ENCODE results near the gene LIFR. TPM values are rescaled to one million over a fixed set of nuclear protein-coding genes. Genes with fewer than 3 reads are reported as not detected.
"Not testable (repeated sequence)": the region's sequence is repeated elsewhere in the genome, so short reads cannot be mapped to it uniquely, and the experiment has no call there.

LIFR gene
- total RNA-seq, 2 donors from 2014 or later, result 81.7 to 85.9 TPM

DNA sequence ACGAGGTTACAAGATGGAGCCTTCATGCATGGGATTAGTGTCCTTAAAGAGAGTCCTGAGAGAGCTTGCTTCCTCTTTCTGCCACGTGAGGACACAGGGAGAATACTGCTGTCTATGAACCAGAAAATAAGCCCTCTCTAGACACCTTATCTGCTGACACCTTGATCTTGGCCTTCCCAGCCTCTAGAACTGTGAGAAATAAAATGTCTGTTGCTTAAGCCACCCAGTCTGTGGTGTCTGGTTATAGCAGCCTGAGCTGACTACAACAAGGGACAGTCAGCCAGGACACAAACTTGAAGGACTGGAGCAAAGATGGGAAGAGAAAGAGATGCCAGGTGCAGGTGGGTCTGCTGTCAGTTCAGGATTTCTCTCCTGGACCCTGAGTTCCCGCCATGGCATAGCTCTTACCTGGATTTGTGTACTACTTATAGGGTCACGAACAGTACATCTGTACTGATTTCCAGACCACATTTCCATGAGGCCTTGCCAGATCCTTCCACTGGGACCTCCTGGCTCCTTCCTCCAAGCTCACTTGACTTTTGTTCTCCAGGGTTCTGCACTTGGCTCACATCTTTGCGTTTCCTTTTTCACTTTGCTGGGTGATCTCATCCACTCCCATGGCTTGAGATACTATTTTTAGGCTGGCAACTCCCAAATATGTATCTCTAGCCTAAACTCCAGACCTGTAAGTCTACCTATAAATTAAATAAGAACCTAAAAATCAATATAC is 44.9 kb upstream of the LIFR start:
- Mint-ChIP-seq H3K4me1 (peaks cover 85% of the 10 kb centered on the region), H3K27me3 (ENCODE audit: insufficient read depth) (no peaks in the 10 kb centered on the region)
- no peak for DNase-seq

DNA sequence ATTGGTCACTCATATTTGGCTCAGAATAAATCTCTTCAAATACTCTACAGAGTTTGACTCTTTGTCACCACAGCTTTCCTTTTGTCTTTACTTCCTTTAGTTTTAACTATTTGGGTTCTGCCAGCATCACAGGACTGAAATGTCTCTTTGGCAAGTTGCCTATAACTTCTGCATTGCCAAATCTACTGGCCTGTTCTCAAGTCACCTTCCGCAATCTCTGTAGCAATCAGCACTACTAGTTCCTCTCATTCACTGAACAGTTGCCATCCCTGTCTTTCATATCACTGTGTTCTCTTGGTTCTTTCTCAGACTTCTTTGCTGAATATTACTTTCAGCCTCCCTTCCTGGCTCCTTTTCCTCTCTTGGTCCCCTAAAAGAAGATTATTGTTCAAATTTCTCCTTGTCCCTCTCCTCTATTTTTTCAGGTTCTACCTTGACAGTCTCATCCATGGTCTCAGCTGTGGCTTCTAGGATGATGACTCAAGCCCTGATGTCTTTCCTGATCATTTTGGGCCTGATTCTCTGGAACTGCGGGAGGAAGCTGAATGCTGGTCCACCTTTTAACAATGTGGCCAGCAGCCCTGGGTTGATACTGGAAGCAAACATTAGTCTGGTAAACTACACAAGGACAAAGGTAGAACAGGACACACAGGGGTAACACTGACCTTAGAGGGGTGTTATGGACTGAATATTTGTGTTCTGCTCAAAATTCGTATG is 44.0 kb upstream of the LIFR start:
- Histone ChIP-seq H3K27ac (ENCODE audit: low read depth, low read length) (no peak overlapping the region), H3K9me3 (ENCODE audit: control insufficient read depth, low read length) (no peaks in the 10 kb centered on the region), H3K36me3 (ENCODE audit: control insufficient read depth, insufficient read depth, low read length) (no peaks in the 10 kb centered on the region), H3K4me3 (ENCODE audit: low read length) (no peak overlapping the region), H3K27me3 (ENCODE audit: control insufficient read depth, insufficient read depth, low read length, poor library complexity, severe bottlenecking) (no peaks in the 10 kb centered on the region), H3K9ac (ENCODE audit: extremely low read depth, low read length, poor library complexity, severe bottlenecking) (no peak overlapping the region), H3K4me1 (ENCODE audit: control insufficient read depth, insufficient read depth, low read length) (peaks cover 36% of the 10 kb centered on the region)
- no peaks in the 10 kb centered on the region for H3K27me3 Mint-ChIP-seq (ENCODE audit: insufficient read depth)
- peak overlapping the region; percentile 60 for H3K27ac Mint-ChIP-seq
- WGBS, 2 experiments (ENCODE audit: insufficient coverage in 1 of 2, insufficient read length in 1 of 2), result 90 to 92% methylated on average over 3 of the region's 3 CpGs
- no peaks in the 10 kb centered on the region for H3K9me3 Mint-ChIP-seq
- TF ChIP-seq, protein P1, sequence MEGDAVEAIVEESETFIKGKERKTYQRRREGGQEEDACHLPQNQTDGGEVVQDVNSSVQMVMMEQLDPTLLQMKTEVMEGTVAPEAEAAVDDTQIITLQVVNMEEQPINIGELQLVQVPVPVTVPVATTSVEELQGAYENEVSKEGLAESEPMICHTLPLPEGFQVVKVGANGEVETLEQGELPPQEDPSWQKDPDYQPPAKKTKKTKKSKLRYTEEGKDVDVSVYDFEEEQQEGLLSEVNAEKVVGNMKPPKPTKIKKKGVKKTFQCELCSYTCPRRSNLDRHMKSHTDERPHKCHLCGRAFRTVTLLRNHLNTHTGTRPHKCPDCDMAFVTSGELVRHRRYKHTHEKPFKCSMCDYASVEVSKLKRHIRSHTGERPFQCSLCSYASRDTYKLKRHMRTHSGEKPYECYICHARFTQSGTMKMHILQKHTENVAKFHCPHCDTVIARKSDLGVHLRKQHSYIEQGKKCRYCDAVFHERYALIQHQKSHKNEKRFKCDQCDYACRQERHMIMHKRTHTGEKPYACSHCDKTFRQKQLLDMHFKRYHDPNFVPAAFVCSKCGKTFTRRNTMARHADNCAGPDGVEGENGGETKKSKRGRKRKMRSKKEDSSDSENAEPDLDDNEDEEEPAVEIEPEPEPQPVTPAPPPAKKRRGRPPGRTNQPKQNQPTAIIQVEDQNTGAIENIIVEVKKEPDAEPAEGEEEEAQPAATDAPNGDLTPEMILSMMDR (conservative IDR thresholded peaks at IDR 0.05), result no peak
- peaks cover 80% of the 10 kb centered on the region for H3K4me1 Mint-ChIP-seq
- no peaks in the 10 kb centered on the region for H3K36me3 Mint-ChIP-seq (ENCODE audit: low read depth)
- DNase-seq, result no peak
- H3K4me3 Mint-ChIP-seq, result no peak overlapping the region

More for the DNA sequence above, 44.9 kb upstream of the LIFR start:
- Histone ChIP-seq H3K4me1 (ENCODE audit: control insufficient read depth, insufficient read depth, low read length) (peaks cover 38% of the 10 kb centered on the region), H3K27me3 (ENCODE audit: control insufficient read depth, insufficient read depth, low read length, poor library complexity, severe bottlenecking) (no peaks in the 10 kb centered on the region), H3K27ac (ENCODE audit: low read depth, low read length) (no peak overlapping the region), H3K36me3 (ENCODE audit: control insufficient read depth, insufficient read depth, low read length) (no peaks in the 10 kb centered on the region), H3K9me3 (ENCODE audit: control insufficient read depth, low read length) (no peaks in the 10 kb centered on the region), H3K4me3 (ENCODE audit: low read length) (no peak overlapping the region), H3K9ac (ENCODE audit: extremely low read depth, low read length, poor library complexity, severe bottlenecking) (no peak overlapping the region)
- 95 to 100% methylated on average over 4 to 5 of the region's 5 CpGs for WGBS, 2 experiments (ENCODE audit: insufficient coverage in 1 of 2, insufficient read length in 1 of 2)
- TF ChIP-seq, protein P1 (conservative IDR thresholded peaks at IDR 0.05), result no peak
- Mint-ChIP-seq H3K4me3 (no peak overlapping the region), H3K27ac (no peak overlapping the region), H3K9me3 (no peaks in the 10 kb centered on the region), H3K36me3 (ENCODE audit: low read depth) (no peaks in the 10 kb centered on the region)

DNA sequence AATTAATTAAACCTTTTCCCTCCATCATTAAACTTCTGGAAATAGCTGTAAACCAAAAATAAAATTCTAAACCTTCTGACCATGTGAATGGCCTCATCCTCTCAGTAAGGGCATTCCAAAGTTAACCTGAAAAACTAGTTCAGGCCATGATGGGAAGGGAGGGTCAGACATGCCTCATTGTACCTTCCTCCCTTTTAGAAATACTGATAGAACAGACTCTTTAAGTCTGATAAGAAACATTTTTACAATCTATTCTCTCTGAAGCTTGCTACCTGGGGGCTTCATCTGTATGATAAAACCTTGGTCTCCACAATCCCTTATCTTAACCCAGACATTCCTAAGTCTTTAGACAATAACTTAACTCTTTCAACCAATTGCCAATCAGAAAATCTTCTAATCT is 43.3 kb upstream of the LIFR start:
- H3K4me1 Mint-ChIP-seq, result peaks cover 81% of the 10 kb centered on the region
- Histone ChIP-seq H3K4me1 (ENCODE audit: control insufficient read depth, insufficient read depth, low read length) (peaks cover 37% of the 10 kb centered on the region), H3K9ac (ENCODE audit: extremely low read depth, low read length, poor library complexity, severe bottlenecking) (peak overlapping the region; percentile 14)
- peak overlapping the region; percentile 60 for H3K27ac Mint-ChIP-seq
- H3K9me3 Mint-ChIP-seq; H3K4me3 Mint-ChIP-seq; H3K36me3 Mint-ChIP-seq (ENCODE audit: low read depth); H3K27ac ChIP-seq (ENCODE audit: low read depth, low read length); DNase-seq; H3K4me3 ChIP-seq (ENCODE audit: low read length); H3K27me3 ChIP-seq (ENCODE audit: control insufficient read depth, insufficient read depth, low read length, poor library complexity, severe bottlenecking); H3K9me3 ChIP-seq (ENCODE audit: control insufficient read depth, low read length); H3K27me3 Mint-ChIP-seq (ENCODE audit: insufficient read depth); H3K36me3 ChIP-seq (ENCODE audit: control insufficient read depth, insufficient read depth, low read length): not testable (repeated sequence)

Measured in endodermal cell (in vitro differentiated cells).